ENCODE measurements around the gene H2BK1. TPM values are rescaled to one million over a fixed set of nuclear protein-coding genes. Genes with fewer than 3 reads are reported as not detected.
A peak's percentile ranks its signal among the peaks of the same experiment; 100 is the strongest.

Gene H2BK1
- total RNA-seq, 2 donors from 2014 or later, result not detected

GRCh38 chr7:151212626-151213025, 2.3 kb upstream of the H2BK1 start:
- H3K4me1 Mint-ChIP-seq, result peaks cover 15% of the 10 kb centered on the region

GRCh38 chr7:151211155-151211772, 976 bp upstream of the H2BK1 start:
- no peak overlapping the region for H3K4me3 Mint-ChIP-seq
- H3K27ac Mint-ChIP-seq, result peak overlapping the region; percentile 29
- H3K4me3 ChIP-seq (ENCODE audit: low read length), result no peak overlapping the region
- H3K27ac ChIP-seq (ENCODE audit: low read depth, low read length), result no peak overlapping the region
- H3K9ac ChIP-seq (ENCODE audit: extremely low read depth, low read length, poor library complexity, severe bottlenecking), result no peak overlapping the region
- no peaks in the 10 kb centered on the region for H3K9me3 Mint-ChIP-seq
- TF ChIP-seq CTCF (conservative IDR thresholded peaks at IDR 0.05), result peak; percentile 62
- peaks cover 4% of the 10 kb centered on the region for H3K27me3 Mint-ChIP-seq (ENCODE audit: insufficient read depth)
- peaks cover 34% of the 10 kb centered on the region for H3K36me3 ChIP-seq (ENCODE audit: control insufficient read depth, insufficient read depth, low read length)
- peaks cover 8% of the 10 kb centered on the region for H3K4me1 ChIP-seq (ENCODE audit: control insufficient read depth, insufficient read depth, low read length)
- H3K36me3 Mint-ChIP-seq (ENCODE audit: low read depth), result peaks cover 32% of the 10 kb centered on the region
- no peaks in the 10 kb centered on the region for H3K27me3 ChIP-seq (ENCODE audit: control insufficient read depth, insufficient read depth, low read length, poor library complexity, severe bottlenecking)
- DNase-seq, result no peak
- no peaks in the 10 kb centered on the region for H3K9me3 ChIP-seq (ENCODE audit: control insufficient read depth, low read length)
- H3K4me1 Mint-ChIP-seq, result peaks cover 15% of the 10 kb centered on the region
- 88% methylated on average over 3 of the region's 3 CpGs; no CpG with 5 or more reads in 1 of the 2 experiments for WGBS, 2 experiments (ENCODE audit: insufficient coverage in 1 of 2, insufficient read length in 1 of 2)

More at GRCh38 chr7:151212626-151213025, 2.3 kb upstream of the H2BK1 start:
- H3K27me3 ChIP-seq (ENCODE audit: control insufficient read depth, insufficient read depth, low read length, poor library complexity, severe bottlenecking), result no peaks in the 10 kb centered on the region
- TF ChIP-seq CTCF (conservative IDR thresholded peaks at IDR 0.05), result no peak
- no peak overlapping the region for H3K27ac Mint-ChIP-seq
- DNase-seq, result no peak
- peaks cover 8% of the 10 kb centered on the region for H3K4me1 ChIP-seq (ENCODE audit: control insufficient read depth, insufficient read depth, low read length)
- H3K27ac ChIP-seq (ENCODE audit: low read depth, low read length), result no peak overlapping the region
- peaks cover 45% of the 10 kb centered on the region for H3K36me3 ChIP-seq (ENCODE audit: control insufficient read depth, insufficient read depth, low read length)
- H3K9me3 ChIP-seq (ENCODE audit: control insufficient read depth, low read length), result no peaks in the 10 kb centered on the region
- peaks cover 40% of the 10 kb centered on the region for H3K36me3 Mint-ChIP-seq (ENCODE audit: low read depth)
- H3K4me3 Mint-ChIP-seq, result no peak overlapping the region
- no peaks in the 10 kb centered on the region for H3K9me3 Mint-ChIP-seq
- H3K4me3 ChIP-seq (ENCODE audit: low read length), result no peak overlapping the region
- H3K27me3 Mint-ChIP-seq (ENCODE audit: insufficient read depth), result no peaks in the 10 kb centered on the region
- 83 to 85% methylated on average over 5 of the region's 5 CpGs for WGBS, 2 experiments (ENCODE audit: insufficient coverage in 1 of 2, insufficient read length in 1 of 2)
- H3K9ac ChIP-seq (ENCODE audit: extremely low read depth, low read length, poor library complexity, severe bottlenecking), result no peak overlapping the region

- Mint-ChIP-seq H3K27me3 (ENCODE audit: insufficient read depth) (peaks cover 21% of the 10 kb centered on the region), H3K9me3 (no peaks in the 10 kb centered on the region), H3K27ac (no peak overlapping the region), H3K4me1 (peaks cover 15% of the 10 kb centered on the region), H3K4me3 (no peak overlapping the region), H3K36me3 (ENCODE audit: low read depth) (peaks cover 17% of the 10 kb centered on the region)
- H3K9me3 ChIP-seq (ENCODE audit: control insufficient read depth, low read length), result no peaks in the 10 kb centered on the region
- peaks cover 17% of the 10 kb centered on the region for H3K36me3 ChIP-seq (ENCODE audit: control insufficient read depth, insufficient read depth, low read length)
- no peak for DNase-seq
- no peak overlapping the region for H3K4me3 ChIP-seq (ENCODE audit: low read length)
- H3K4me1 ChIP-seq (ENCODE audit: control insufficient read depth, insufficient read depth, low read length), result peaks cover 8% of the 10 kb centered on the region
- WGBS, 2 experiments (ENCODE audit: insufficient coverage in 1 of 2, insufficient read length in 1 of 2), result 92 to 96% methylated on average over 5 to 6 of the region's 6 CpGs
- H3K27me3 ChIP-seq (ENCODE audit: control insufficient read depth, insufficient read depth, low read length, poor library complexity, severe bottlenecking), result peaks cover 5% of the 10 kb centered on the region
- H3K9ac ChIP-seq (ENCODE audit: extremely low read depth, low read length, poor library complexity, severe bottlenecking), result no peak overlapping the region
- H3K27ac ChIP-seq (ENCODE audit: low read depth, low read length), result no peak overlapping the region
- no peak for TF ChIP-seq CTCF (conservative IDR thresholded peaks at IDR 0.05)
Observed at GRCh38 chr7:151209588-151209987, 700 bp downstream of the H2BK1 start.

All from endodermal cell (in vitro differentiated cells).